HG03565 (cell line): ENCODE measurements around the gene HS6ST1.

Experiments
- ATAC-seq: cut with Tn5 transposase; IDR thresholded peaks from one replicate; pipeline ENCODE4 v1.9.1; 2021; ENCODE audit warnings: mild to moderate bottlenecking, moderate library complexity; ENCODE audit not compliant: unreplicated experiment

HS6ST1 gene

GRCh38 chr2:128318776-128319464 is at the start of gene HS6ST1:
Gene HS6ST1, minus strand, starts transcription at chr2:128318868. Its CDS starts 305 bp downstream, at chr2:128318563.
- peak; percentile 40 for ATAC-seq

- ATAC-seq = no peak
Observed at GRCh38 chr2:128367601-128368359, 49.1 kb upstream of the HS6ST1 start.

- ATAC-seq = no peak
Observed at GRCh38 chr2:128366713-128367511, 48.2 kb upstream of the HS6ST1 start.

GRCh38 chr2:128365217-128365905 is 46.7 kb upstream of the HS6ST1 start:
- no peak for ATAC-seq

- ATAC-seq = no peak
Observed at GRCh38 chr2:128364441-128364911, 45.8 kb upstream of the HS6ST1 start.

- ATAC-seq = no peak
Observed at GRCh38 chr2:128363934-128364361, 45.3 kb upstream of the HS6ST1 start.

- no peak for ATAC-seq
Observed at GRCh38 chr2:128362889-128363228, 44.2 kb upstream of the HS6ST1 start.

- no peak for ATAC-seq
Observed at GRCh38 chr2:128362176-128362888, 43.7 kb upstream of the HS6ST1 start.

GRCh38 chr2:128361376-128362131 is 42.9 kb upstream of the HS6ST1 start:
- ATAC-seq = no peak

GRCh38 chr2:128360711-128361110 is 42.0 kb upstream of the HS6ST1 start:
- ATAC-seq = no peak

GRCh38 chr2:128359841-128360240 is 41.2 kb upstream of the HS6ST1 start:
- no peak for ATAC-seq

GRCh38 chr2:128358941-128359731 is 40.5 kb upstream of the HS6ST1 start:
- ATAC-seq = no peak

GRCh38 chr2:128357506-128358370 is 39.1 kb upstream of the HS6ST1 start:
- no peak for ATAC-seq

GRCh38 chr2:128356127-128356526 is 37.5 kb upstream of the HS6ST1 start:
- no peak for ATAC-seq

- ATAC-seq = no peak
Observed at GRCh38 chr2:128354726-128355470, 36.2 kb upstream of the HS6ST1 start.

- ATAC-seq = no peak
Observed at GRCh38 chr2:128354161-128354560, 35.5 kb upstream of the HS6ST1 start.

- no peak for ATAC-seq
Observed at GRCh38 chr2:128350736-128351135, 32.1 kb upstream of the HS6ST1 start.
